ENCODE measurements around the gene TSNAXIP1. TPM values are rescaled to one million over a fixed set of nuclear protein-coding genes. Genes with fewer than 3 reads are reported as not detected.

Gene TSNAXIP1
- total and polyA plus RNA-seq, 3 donors from 2014 or later = 31.3 to 93.7 (median 40.4) TPM

DNA sequence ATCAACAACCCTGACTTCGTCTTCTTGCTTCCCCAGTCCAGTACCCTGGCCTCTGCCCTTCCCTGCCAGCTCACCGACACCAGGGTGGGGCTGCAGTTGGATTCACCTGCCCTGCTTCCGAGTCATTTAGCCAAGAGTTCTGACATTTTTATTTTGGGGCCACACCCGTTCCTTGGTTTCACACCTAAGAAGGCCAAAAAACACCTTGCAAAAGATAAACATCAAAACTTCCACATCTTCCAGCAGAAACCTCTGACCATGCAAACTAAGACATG lies 45.8 kb upstream of the TSNAXIP1 start:
- Histone ChIP-seq H3K27ac (no peak overlapping the region), H3K36me3 (ENCODE audit: low read depth, missing control alignments) (no peaks in the 10 kb centered on the region), H3K9me3 (no peaks in the 10 kb centered on the region), H3K4me1 (no peaks in the 10 kb centered on the region), H3K27me3 (no peaks in the 10 kb centered on the region), H3K4me3 (no peak overlapping the region)
- 87 to 94% methylated on average over 4 of the region's 4 CpGs for WGBS, 2 donors
- TF ChIP-seq, protein P1, sequence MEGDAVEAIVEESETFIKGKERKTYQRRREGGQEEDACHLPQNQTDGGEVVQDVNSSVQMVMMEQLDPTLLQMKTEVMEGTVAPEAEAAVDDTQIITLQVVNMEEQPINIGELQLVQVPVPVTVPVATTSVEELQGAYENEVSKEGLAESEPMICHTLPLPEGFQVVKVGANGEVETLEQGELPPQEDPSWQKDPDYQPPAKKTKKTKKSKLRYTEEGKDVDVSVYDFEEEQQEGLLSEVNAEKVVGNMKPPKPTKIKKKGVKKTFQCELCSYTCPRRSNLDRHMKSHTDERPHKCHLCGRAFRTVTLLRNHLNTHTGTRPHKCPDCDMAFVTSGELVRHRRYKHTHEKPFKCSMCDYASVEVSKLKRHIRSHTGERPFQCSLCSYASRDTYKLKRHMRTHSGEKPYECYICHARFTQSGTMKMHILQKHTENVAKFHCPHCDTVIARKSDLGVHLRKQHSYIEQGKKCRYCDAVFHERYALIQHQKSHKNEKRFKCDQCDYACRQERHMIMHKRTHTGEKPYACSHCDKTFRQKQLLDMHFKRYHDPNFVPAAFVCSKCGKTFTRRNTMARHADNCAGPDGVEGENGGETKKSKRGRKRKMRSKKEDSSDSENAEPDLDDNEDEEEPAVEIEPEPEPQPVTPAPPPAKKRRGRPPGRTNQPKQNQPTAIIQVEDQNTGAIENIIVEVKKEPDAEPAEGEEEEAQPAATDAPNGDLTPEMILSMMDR (IDR thresholded peaks at IDR 0.05) = no peak
- no peak for TF ChIP-seq POLR2A (IDR thresholded peaks at IDR 0.05)
- DNase-seq = no peak
- intact Hi-C loops (cut with DNase I; ENCODE audit: low total_unique reads) = no loop called here

DNA sequence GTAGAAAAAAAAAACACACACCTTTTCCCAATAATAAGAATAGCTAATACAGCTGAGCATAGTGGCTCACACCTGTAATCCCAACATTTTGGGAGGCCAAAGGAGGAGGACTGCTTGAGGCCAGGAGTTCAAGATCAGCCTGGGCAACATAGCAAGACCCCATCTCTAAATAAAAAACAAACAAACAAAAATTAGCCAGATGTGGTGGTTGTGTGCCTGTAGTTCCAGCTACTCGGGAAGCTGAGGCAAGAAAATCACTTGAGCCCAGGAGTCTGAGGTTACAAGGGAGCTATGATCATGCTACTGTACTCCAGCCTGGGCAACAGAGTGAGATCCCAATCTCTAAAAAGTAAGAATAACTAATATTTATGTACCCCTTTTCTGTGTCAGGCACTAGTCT lies 44.8 kb upstream of the TSNAXIP1 start:
- no peaks in the 10 kb centered on the region for H3K36me3 ChIP-seq (ENCODE audit: low read depth, missing control alignments)
- no peaks in the 10 kb centered on the region for H3K4me1 ChIP-seq
- H3K4me3 ChIP-seq = no peak overlapping the region
- WGBS, 2 donors = 92 to 100% methylated on average over 1 of the region's 1 CpG
- intact Hi-C loops (cut with DNase I; ENCODE audit: low total_unique reads) = no loop called here
- DNase-seq = no peak
- TF ChIP-seq, protein P1 (IDR thresholded peaks at IDR 0.05) = no peak
- no peak for TF ChIP-seq POLR2A (IDR thresholded peaks at IDR 0.05)
- H3K27me3 ChIP-seq = no peaks in the 10 kb centered on the region
- H3K27ac ChIP-seq = no peak overlapping the region
- H3K9me3 ChIP-seq = no peaks in the 10 kb centered on the region

DNA sequence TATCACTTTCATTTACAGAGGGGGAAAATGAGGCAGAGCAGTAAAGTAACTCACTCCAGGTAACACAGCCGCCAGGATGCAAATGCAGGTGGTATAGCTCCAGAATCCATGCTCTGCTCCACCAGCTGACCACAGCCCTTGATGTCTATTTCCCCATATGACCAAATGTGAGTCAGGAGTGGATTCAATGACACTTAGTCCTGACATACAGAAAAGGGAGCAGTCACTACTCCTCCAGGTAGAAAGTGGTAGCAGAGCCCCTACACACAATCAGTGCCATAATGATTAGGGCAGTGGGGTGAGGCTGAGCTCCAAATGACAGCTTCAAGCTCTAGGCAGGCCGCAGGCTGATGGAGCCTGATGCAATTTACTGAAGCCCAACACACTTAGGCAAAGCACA lies 44.3 kb upstream of the TSNAXIP1 start:
- WGBS, 2 donors = 97 to 98% methylated on average over 2 of the region's 2 CpGs

DNA sequence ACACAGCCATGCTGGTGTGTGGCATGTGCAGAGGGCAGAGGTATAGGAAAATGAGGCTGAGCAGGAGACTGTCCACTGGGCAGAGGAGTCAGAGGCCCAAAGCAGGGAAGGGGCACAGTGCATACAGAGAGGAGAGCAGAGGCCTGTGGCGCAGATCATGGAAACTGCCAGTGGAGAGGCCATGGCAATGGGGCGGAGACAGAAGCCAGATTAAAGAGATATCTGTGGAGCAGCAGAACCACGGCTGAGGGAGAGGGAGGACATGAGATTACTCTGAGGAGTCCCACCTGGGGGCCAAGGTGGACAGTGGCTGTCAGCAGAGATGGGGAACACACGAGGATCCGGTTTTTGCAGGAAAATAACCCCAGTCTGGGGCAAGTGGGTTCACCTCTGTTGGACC lies 43.6 kb upstream of the TSNAXIP1 start:
- Histone ChIP-seq H3K4me3 (no peak overlapping the region), H3K27ac (no peak overlapping the region), H3K4me1 (no peaks in the 10 kb centered on the region), H3K9me3 (no peaks in the 10 kb centered on the region), H3K36me3 (ENCODE audit: low read depth, missing control alignments) (no peaks in the 10 kb centered on the region), H3K27me3 (no peaks in the 10 kb centered on the region)
- WGBS, 2 donors = 91 to 92% methylated on average over 5 of the region's 5 CpGs
- TF ChIP-seq, protein P1 (IDR thresholded peaks at IDR 0.05) = no peak
- no peak for TF ChIP-seq POLR2A (IDR thresholded peaks at IDR 0.05)
- intact Hi-C loops (cut with DNase I; ENCODE audit: low total_unique reads) = no loop called here
- no peak for DNase-seq

More for the DNA sequence above, 44.3 kb upstream of the TSNAXIP1 start:
- intact Hi-C loops (cut with DNase I; ENCODE audit: low total_unique reads) = no loop called here
- DNase-seq = no peak
- Histone ChIP-seq H3K4me3 (no peak overlapping the region), H3K9me3 (no peaks in the 10 kb centered on the region), H3K4me1 (no peaks in the 10 kb centered on the region), H3K36me3 (ENCODE audit: low read depth, missing control alignments) (no peaks in the 10 kb centered on the region), H3K27ac (no peak overlapping the region), H3K27me3 (no peaks in the 10 kb centered on the region)
- TF ChIP-seq, protein P1 (IDR thresholded peaks at IDR 0.05) = no peak
- TF ChIP-seq POLR2A (IDR thresholded peaks at IDR 0.05) = no peak

DNA sequence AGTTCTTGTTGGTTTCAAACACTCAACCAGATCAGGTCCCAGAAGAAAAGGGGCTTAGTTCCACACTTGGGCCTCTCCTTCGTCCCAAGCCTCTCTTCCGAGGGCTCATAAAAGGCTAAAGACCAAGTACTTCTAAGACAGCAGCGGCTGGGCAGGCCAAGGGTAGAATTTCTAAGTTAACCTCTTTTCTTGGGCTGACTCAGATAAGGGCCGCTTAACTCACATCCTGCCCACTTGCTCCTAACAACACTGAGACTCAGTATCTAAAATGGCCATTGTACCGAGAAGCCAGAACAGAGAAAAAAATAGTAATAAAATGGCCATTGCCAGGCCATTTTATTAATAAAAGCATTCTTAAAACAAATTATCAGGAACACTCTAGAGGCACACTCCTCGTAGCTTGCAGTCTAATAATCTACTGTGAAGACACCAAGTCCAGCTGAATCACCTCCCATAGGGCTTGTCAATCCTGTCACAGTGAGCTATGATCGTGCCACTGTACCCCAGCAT lies 42.5 kb upstream of the TSNAXIP1 start:
- Histone ChIP-seq H3K4me3 (no peak overlapping the region), H3K27ac (no peak overlapping the region), H3K36me3 (ENCODE audit: low read depth, missing control alignments) (no peaks in the 10 kb centered on the region), H3K4me1 (no peaks in the 10 kb centered on the region), H3K9me3 (no peaks in the 10 kb centered on the region), H3K27me3 (no peaks in the 10 kb centered on the region)
- TF ChIP-seq POLR2A (IDR thresholded peaks at IDR 0.05) = no peak
- TF ChIP-seq, protein P1 (IDR thresholded peaks at IDR 0.05) = no peak
- WGBS, 2 donors = 92% methylated on average over 7 of the region's 7 CpGs
- intact Hi-C loops (cut with DNase I; ENCODE audit: low total_unique reads) = no loop called here
- DNase-seq = no peak
